Mammary epithelial cell (primary cell): ENCODE data around the gene KMT2E.

ENCODE experiments used
- CTCF ChIP-seq, 2 donors: IDR thresholded peaks in 1 of 2; conservative IDR thresholded peaks in 1 of 2; 2 replicates each; pipeline ENCODE4 v1.5.1; 2011 to 2012; ENCODE audit warnings: inconsistent platforms in 2 of 2, low read length in 2 of 2, mild to moderate bottlenecking in 2 of 2, control low read depth in 1 of 2, low read depth in 1 of 2; ENCODE audit not compliant: insufficient read depth in 1 of 2; ENCODE audit errors: extremely low read depth in 1 of 2
- EZH2 ChIP-seq: IDR thresholded peaks from 2 replicates; pipeline ENCODE4 v1.6.1; 2012; ENCODE audit warnings: low read length, inconsistent platforms, borderline replicate concordance

GRCh38 chr7:105055084-105055483 is 41.1 kb downstream of the KMT2E start:
- TF ChIP-seq CTCF (conservative IDR thresholded peaks at IDR 0.05 in 1 of 2, IDR thresholded peaks at IDR 0.05 in 1 of 2; ENCODE audit: extremely low read depth in 1 of 2, insufficient read depth in 1 of 2, low read depth in 1 of 2, low read length in 2 of 2) (no peak), EZH2 (no peak)
